GM18508 (cell line): ENCODE results near the gene NPIPA5.
"Not testable (repeated sequence)": the region's sequence is repeated elsewhere in the genome, so short reads cannot be mapped to it uniquely, and the experiment has no call there.

Experiments used
- ATAC-seq: cut with Tn5 transposase; IDR thresholded peaks from one replicate; pipeline ENCODE4 v1.9.1; 2021; ENCODE audit warnings: moderate number of reproducible peaks; ENCODE audit not compliant: insufficient read depth, unreplicated experiment

NPIPA5 gene

GRCh38 chr16:15378194-15378593 lies at the start of gene NPIPA5:
Gene NPIPA5, minus strand, starts transcription at chr16:15378294. Its CDS starts 0 bp downstream, at chr16:15378294.
- not testable (repeated sequence) for ATAC-seq

DNA sequence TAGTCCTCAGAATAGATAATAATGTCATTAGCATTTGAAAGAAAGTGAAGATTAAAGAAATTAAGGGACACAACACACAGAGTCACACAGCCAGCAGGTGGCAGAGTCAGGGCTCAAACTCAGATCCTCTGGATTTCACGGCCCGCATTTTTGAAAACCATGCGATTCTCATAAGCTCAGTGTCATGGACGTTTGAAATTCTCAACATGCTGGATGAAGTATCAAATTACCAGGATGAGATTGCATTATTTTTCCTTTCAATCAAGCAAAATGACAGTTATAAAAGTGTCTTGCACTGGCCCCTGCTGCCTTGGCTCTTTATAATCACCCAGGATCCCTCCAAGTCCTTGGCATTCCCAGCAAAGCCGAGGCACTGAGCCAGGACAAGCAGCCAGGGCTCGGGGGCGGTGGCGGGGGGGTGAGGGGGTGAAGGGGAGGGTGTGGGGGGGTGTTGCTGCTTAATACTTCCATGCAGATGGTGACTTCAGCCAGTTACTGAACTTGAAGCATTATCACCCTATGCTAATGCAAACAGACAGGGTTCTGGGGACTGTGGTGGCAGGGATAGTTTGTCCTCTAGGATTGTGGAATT lies 49.6 kb upstream of the NPIPA5 start:
- ATAC-seq: no peak

- ATAC-seq: no peak
These were observed 48.7 kb upstream of the NPIPA5 start for GRCh38 chr16:15426796-15427195.

GRCh38 chr16:15425861-15426260 lies 47.8 kb upstream of the NPIPA5 start:
- no peak for ATAC-seq

GRCh38 chr16:15422222-15422621 lies 44.1 kb upstream of the NPIPA5 start:
- ATAC-seq: no peak

- not testable (repeated sequence) for ATAC-seq
These were observed 43.6 kb upstream of the NPIPA5 start for GRCh38 chr16:15421696-15422095.

GRCh38 chr16:15418206-15418605 lies 40.1 kb upstream of the NPIPA5 start:
- no peak for ATAC-seq

DNA sequence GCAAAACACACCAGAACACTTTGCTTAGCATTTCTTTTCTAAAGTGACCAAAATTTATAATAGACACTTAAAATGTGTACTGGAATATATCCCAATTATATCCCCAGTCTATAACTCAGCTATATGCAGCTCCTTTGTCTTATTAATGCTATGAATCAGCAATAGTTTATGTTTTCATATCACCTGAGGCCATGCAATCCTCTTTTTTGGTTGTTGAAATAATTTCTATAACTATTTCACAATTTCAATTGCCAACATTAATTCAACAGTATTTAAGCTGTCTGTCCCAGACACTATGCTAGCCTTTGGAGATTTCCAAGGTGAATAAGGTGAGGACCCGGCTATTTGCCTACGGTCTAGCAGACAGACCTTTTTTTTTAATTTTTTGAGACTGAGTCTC lies 39.1 kb upstream of the NPIPA5 start:
- ATAC-seq: no peak

- ATAC-seq: no peak
These were observed 37.5 kb upstream of the NPIPA5 start for GRCh38 chr16:15415511-15415985.

- not testable (repeated sequence) for ATAC-seq
These were observed 31.4 kb upstream of the NPIPA5 start for GRCh38 chr16:15409476-15409875.

DNA sequence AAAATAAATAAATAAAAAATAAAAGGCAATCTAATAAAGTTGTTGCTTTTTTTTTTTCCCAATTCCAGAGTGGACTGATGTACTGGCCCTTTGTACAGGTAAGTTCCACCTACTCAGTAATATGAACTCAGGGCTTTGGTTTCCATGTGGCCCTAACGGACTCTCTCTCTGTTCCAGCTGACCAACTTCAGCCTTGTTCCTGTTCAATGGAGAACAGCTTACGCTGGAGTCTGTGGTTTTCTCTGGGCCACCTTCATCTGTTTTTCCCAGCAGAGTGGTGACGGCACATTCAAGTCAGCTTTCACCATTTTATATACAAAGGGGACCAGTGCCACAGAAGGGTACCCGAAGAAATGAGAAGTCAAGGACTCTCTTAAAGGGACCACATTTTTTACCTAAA lies 29.7 kb upstream of the NPIPA5 start:
- ATAC-seq: not testable (repeated sequence)

- no peak for ATAC-seq
These were observed 26.7 kb upstream of the NPIPA5 start for GRCh38 chr16:15404792-15405191.

GRCh38 chr16:15404091-15404490 lies 26.0 kb upstream of the NPIPA5 start:
- ATAC-seq: not testable (repeated sequence)

DNA sequence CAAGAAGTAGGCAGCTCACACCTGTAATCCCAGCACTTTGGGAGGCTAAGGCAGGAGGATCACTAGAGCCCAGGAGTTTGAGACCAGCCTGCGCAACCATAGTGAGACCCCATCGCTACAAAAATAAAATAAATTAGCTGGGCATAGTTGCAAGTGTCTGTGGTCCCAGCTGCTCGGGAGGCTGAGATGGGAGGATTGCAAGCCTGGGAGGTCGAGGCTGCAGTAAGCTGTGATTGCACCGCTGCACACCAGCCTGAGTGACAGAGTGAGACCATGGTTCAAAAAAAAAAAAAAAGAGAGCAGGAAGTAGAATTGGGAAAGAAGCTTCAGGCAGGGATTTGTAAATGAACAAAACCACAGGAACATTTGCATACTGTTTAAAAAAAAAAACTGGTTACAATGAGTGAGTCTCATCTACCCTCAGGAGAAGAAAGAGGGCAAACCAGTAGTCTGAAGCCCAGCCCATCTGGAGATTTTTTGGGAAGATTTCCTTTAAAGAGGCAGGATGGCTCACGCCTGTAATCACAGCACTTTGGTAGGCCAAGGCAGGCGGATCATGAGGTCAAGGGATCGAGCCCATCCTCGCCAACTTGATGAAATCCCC lies 25.4 kb upstream of the NPIPA5 start:
- ATAC-seq: no peak

GRCh38 chr16:15401972-15402371 lies 23.9 kb upstream of the NPIPA5 start:
- no peak for ATAC-seq

DNA sequence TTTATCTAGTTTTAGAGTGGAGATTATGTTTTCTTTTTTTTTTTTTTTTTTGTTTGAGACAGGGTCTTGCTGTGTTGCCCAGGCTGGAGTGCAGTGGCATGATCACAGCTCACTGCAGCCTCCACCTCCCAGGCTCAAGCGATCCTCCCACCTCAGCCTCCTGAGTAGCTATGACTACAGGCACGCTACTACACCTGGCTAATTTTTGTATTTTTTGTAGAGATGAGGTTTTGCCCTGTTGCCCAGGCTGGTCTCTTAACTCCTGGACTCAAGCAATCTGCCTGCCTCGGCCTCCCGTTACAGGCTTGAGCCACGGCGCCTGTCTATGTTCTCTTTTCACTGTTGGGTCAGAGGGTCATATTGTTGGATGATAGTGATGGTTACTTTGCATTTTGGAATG lies 22.2 kb upstream of the NPIPA5 start:
- not testable (repeated sequence) for ATAC-seq

DNA sequence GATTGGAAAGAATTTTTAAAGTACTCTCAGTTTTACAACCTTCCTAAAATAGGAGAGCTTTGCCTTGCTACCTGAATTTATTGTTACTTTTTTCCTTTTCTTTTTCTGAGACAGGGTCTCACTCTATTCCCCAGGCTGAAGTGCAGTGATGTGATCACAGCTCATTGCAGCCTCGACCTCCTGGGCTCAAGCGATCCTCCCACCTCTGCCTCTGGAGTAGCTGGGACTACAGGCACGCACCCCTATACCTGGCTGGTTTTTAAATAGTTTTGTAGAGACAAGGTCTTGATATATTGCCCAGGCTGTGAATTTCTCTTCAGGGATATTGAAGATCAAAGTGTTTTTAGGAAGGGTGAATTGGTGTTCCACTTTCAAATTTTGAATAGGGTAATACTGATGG lies 21.2 kb upstream of the NPIPA5 start:
- no peak for ATAC-seq

DNA sequence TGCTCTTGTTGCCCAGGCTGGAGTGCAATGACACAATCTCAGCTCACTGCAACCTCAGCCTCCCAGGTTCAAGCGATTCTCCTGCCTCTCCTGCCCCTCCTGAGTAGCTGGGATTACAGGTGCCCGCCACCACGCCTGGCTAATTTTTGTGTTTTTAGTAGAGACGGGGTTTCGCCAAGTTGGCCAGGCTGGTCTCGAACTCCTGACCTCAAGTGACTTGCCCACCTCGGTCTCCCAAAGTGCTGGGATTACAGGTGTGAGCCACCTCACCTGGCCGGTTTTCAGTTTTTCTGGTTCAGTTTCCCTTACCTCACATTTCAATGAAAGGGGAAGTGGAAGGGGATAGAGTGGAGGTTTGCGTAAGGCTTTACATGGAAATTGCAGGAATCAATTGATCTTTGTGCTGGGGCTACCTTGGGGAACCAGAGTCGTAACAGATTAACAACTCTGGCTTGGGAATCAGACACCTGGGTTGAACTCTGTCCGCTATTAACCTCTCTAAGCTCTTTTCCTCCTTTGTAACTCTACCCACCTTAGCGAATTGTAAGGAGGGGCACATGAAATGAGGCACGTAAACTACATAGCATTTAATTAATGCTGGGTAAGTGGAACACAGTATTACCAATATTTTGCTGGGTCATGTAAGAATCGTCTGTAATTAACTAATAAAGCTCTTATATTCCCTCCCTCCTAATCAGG lies 20.7 kb upstream of the NPIPA5 start:
- ATAC-seq: no peak

GRCh38 chr16:15396948-15397594 lies 19.0 kb upstream of the NPIPA5 start:
- no peak for ATAC-seq

DNA sequence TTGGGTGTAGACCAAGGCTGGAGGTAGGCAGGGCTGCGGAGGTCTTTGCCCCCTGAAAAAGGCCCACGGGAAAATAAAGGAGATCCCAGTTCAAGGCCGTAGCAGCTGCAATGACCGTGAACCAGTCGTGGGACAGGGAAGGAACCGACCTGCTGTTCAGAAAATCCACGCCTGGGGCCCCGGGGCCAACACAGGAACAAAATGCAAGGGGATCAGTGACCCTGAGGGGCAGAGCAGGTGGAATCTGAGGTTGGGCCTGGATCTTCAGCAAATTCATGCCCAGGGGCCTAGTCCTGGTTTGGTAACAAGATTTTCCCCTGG lies 18.4 kb upstream of the NPIPA5 start:
- ATAC-seq: not testable (repeated sequence)
